Epithelial cell of esophagus (primary cell): ENCODE data around the gene LY6G5C.

ENCODE experiments used
- DNase-seq: peaks from one replicate; pipeline ENCODE4 v3.0.0; 2010; ENCODE audit warnings: low read depth
- H3K4me3 ChIP-seq: 2 replicates; pipeline ENCODE4 v1.5.1; 2011; ENCODE audit warnings: mild to moderate bottlenecking, low read length, control low read depth
- CTCF ChIP-seq: IDR thresholded peaks from 2 replicates; pipeline ENCODE4 v1.5.1; 2011; ENCODE audit warnings: low read depth, mild to moderate bottlenecking, low read length, control low read depth, inconsistent platforms; ENCODE audit not compliant: insufficient read depth; ENCODE audit errors: missing control alignments

Gene LY6G5C

GRCh38 chr6:31634969-31635575 lies 45.8 kb downstream of the LY6G5C start:
- no peak overlapping the region for H3K4me3 ChIP-seq
- DNase-seq, result no peak
- TF ChIP-seq CTCF, result no peak

DNA sequence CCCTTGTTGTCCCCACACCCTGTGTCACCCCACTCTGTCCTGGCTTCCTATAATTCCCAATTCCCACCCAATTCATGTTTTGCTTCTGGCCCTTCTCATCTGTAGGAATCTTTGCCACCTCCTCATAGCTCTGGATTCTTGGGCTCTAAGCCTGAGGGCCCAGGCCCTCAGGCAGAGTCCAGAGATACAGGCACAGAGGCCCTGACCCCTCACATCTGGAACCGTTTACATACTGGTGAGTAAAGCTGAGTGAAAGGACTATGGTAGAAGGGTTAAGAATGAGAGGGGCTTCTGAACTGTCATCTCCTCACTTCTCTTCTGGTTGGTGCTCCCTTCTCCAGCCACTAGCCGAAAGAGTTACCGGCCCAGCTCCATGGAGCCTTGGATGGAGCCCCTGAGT lies 46.7 kb downstream of the LY6G5C start:
- TF ChIP-seq CTCF, result no peak

GRCh38 chr6:31633447-31633846 lies 47.4 kb downstream of the LY6G5C start:
- TF ChIP-seq CTCF, result no peak
- DNase-seq, result no peak
- no peak overlapping the region for H3K4me3 ChIP-seq

More for the DNA sequence above, 46.7 kb downstream of the LY6G5C start:
- H3K4me3 ChIP-seq, result no peak overlapping the region
- DNase-seq, result no peak

GRCh38 chr6:31632279-31632946 lies 48.5 kb downstream of the LY6G5C start:
- DNase-seq, result no peak
- no peak overlapping the region for H3K4me3 ChIP-seq
- TF ChIP-seq CTCF, result no peak

DNA sequence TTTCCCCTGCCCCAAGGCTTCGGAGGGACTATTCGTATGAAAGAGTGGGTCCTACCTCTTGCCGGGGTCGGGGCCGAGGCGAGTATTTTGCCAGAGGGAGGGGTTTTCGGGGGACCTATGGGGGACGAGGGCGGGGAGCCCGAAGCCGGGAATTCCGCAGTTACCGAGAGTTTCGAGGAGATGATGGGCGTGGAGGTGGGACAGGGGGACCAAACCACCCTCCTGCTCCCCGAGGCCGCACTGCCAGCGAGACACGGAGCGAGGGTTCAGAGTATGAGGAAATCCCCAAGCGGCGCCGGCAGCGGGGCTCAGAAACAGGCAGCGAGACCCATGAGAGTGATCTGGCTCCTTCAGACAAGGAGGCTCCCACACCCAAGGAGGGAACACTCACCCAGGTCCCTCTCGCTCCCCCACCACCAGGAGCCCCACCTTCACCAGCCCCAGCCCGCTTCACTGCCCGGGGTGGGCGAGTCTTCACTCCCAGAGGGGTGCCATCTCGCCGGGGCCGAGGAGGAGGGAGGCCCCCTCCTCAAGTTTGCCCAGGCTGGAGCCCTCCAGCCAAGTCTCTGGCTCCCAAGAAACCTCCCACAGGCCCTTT lies 49.1 kb downstream of the LY6G5C start:
- no peak overlapping the region for H3K4me3 ChIP-seq
- DNase-seq, result no peak
- TF ChIP-seq CTCF, result no peak

GRCh38 chr6:31631209-31631608 lies 49.7 kb downstream of the LY6G5C start:
- no peak for DNase-seq
- no peak overlapping the region for H3K4me3 ChIP-seq
- no peak for TF ChIP-seq CTCF
